Uterus (tissue), 2 donors: Measurements from ENCODE around the gene MS4A4E.

ENCODE experiments used
- CTCF ChIP-seq, 4 experiments: fragments of 200-600 bp in 2 of 4; fragments of 450-650 bp in 2 of 4; sonication (generic) in 2 of 4; IDR thresholded peaks; one replicate each; pipeline ENCODE4 v1.5.1; 2016 to 2019; ENCODE audit warnings: antibody characterized with exemption in 4 of 4, mild to moderate bottlenecking in 2 of 4, moderate library complexity in 1 of 4
- POLR2A ChIP-seq, 2 donors: fragments of 450-650 bp; IDR thresholded peaks; one replicate each; pipeline ENCODE4 v1.6.1; 2016; ENCODE audit warnings: antibody characterized with exemption in 2 of 2, mild to moderate bottlenecking in 1 of 2, moderate library complexity in 1 of 2

- no peak for TF ChIP-seq CTCF (IDR thresholded peaks at IDR 0.05)
- no peak for TF ChIP-seq POLR2A (IDR thresholded peaks at IDR 0.05)
These were observed 12.3 kb downstream of the MS4A4E start for GRCh38 chr11:60230681-60231080.
